GM20000 (cell line): Measurements from ENCODE around the gene BPIFB4.

Experiments used
- DNase-seq: peaks from one replicate; pipeline ENCODE4 v3.0.0; 2012; ENCODE audit warnings: low spot score
- CTCF ChIP-seq: IDR thresholded peaks from 2 replicates; pipeline ENCODE4 v1.5.1; 2012; ENCODE audit warnings: mild to moderate bottlenecking, control low read depth; ENCODE audit errors: extremely low read depth, missing control alignments

The BPIFB4 gene

GRCh38 chr20:33046412-33046811, 33.0 kb upstream of the BPIFB4 start:
- DNase-seq, result no peak
- no peak for TF ChIP-seq CTCF

GRCh38 chr20:33051333-33051732, 28.1 kb upstream of the BPIFB4 start:
- no peak for TF ChIP-seq CTCF
- DNase-seq, result no peak

GRCh38 chr20:33053291-33054106, 25.9 kb upstream of the BPIFB4 start, which contains the start of gene BPIFB3:
Gene BPIFB3, plus strand, starts transcription at chr20:33053903. Its CDS starts 1,533 bp downstream, at chr20:33055436.
- no peak for TF ChIP-seq CTCF
- DNase-seq, result no peak

GRCh38 chr20:33054381-33054780, 25.1 kb upstream of the BPIFB4 start:
- no peak for DNase-seq
- no peak for TF ChIP-seq CTCF

- DNase-seq, result no peak
- no peak for TF ChIP-seq CTCF
Observed at GRCh38 chr20:33054791-33055190, 24.7 kb upstream of the BPIFB4 start.

GRCh38 chr20:33059136-33059535, 20.3 kb upstream of the BPIFB4 start:
- TF ChIP-seq CTCF, result no peak
- DNase-seq, result no peak

GRCh38 chr20:33059741-33060390, 19.6 kb upstream of the BPIFB4 start:
- no peak for DNase-seq
- no peak for TF ChIP-seq CTCF
